ENCODE data around the gene USP34. TPM values are rescaled to one million over a fixed set of nuclear protein-coding genes. Genes with fewer than 3 reads are reported as not detected.
"Not testable (repeated sequence)": the region's sequence is repeated elsewhere in the genome, so short reads cannot be mapped to it uniquely, and the experiment has no call there.

The USP34 gene
- total RNA-seq, 1 donor from 2014 or later = 93.8 TPM

GRCh38 chr2:61404438-61404837 is 66.4 kb downstream of the USP34 start:
- intact Hi-C loops (cut with micrococcal nuclease) = no loop called here
- H3K4me3 Mint-ChIP-seq = no peak overlapping the region
- H3K36me3 Mint-ChIP-seq (ENCODE audit: low read depth) = peaks cover 18% of the 10 kb centered on the region
- H3K27me3 Mint-ChIP-seq = no peaks in the 10 kb centered on the region
- H3K27ac Mint-ChIP-seq = no peak overlapping the region
- no peaks in the 10 kb centered on the region for H3K9me3 Mint-ChIP-seq
- peaks cover 2% of the 10 kb centered on the region for H3K4me1 Mint-ChIP-seq
- no peak for DNase-seq

GRCh38 chr2:61398413-61398812 is 72.5 kb downstream of the USP34 start:
- no peak overlapping the region for H3K27ac Mint-ChIP-seq
- H3K27me3 Mint-ChIP-seq = no peaks in the 10 kb centered on the region
- peaks cover 12% of the 10 kb centered on the region for H3K36me3 Mint-ChIP-seq (ENCODE audit: low read depth)
- H3K4me3 Mint-ChIP-seq = no peak overlapping the region
- no peaks in the 10 kb centered on the region for H3K4me1 Mint-ChIP-seq
- intact Hi-C loops (cut with micrococcal nuclease) = no loop called here
- no peak for DNase-seq
- H3K9me3 Mint-ChIP-seq = no peaks in the 10 kb centered on the region

GRCh38 chr2:61396005-61396404 is 74.9 kb downstream of the USP34 start:
- no peak for DNase-seq
- H3K9me3 Mint-ChIP-seq = no peaks in the 10 kb centered on the region
- no peak overlapping the region for H3K4me3 Mint-ChIP-seq
- intact Hi-C loops (cut with micrococcal nuclease) = no loop called here
- no peak overlapping the region for H3K27ac Mint-ChIP-seq
- H3K4me1 Mint-ChIP-seq = peaks cover 2% of the 10 kb centered on the region
- H3K27me3 Mint-ChIP-seq = no peaks in the 10 kb centered on the region
- H3K36me3 Mint-ChIP-seq (ENCODE audit: low read depth) = peaks cover 18% of the 10 kb centered on the region

GRCh38 chr2:61387588-61387987 is 83.3 kb downstream of the USP34 start:
- DNase-seq; H3K27ac Mint-ChIP-seq; H3K4me1 Mint-ChIP-seq; intact Hi-C loops (cut with micrococcal nuclease); H3K4me3 Mint-ChIP-seq; H3K27me3 Mint-ChIP-seq; H3K9me3 Mint-ChIP-seq: not testable (repeated sequence)
- H3K36me3 Mint-ChIP-seq (ENCODE audit: low read depth) = peaks cover 21% of the 10 kb centered on the region

- H3K27ac Mint-ChIP-seq; DNase-seq; intact Hi-C loops (cut with micrococcal nuclease); H3K4me1 Mint-ChIP-seq; H3K4me3 Mint-ChIP-seq; H3K9me3 Mint-ChIP-seq; H3K27me3 Mint-ChIP-seq: not testable (repeated sequence)
- peaks cover 63% of the 10 kb centered on the region for H3K36me3 Mint-ChIP-seq (ENCODE audit: low read depth)
These were observed 90.0 kb downstream of the USP34 start for GRCh38 chr2:61380882-61381197.

GRCh38 chr2:61380056-61380881 is 90.6 kb downstream of the USP34 start:
- Mint-ChIP-seq H3K27ac (no peak overlapping the region), H3K36me3 (ENCODE audit: low read depth) (peaks cover 64% of the 10 kb centered on the region), H3K4me1 (no peaks in the 10 kb centered on the region), H3K4me3 (no peak overlapping the region), H3K9me3 (no peaks in the 10 kb centered on the region), H3K27me3 (no peaks in the 10 kb centered on the region)
- no peak for DNase-seq
- intact Hi-C loops (cut with micrococcal nuclease) = no loop called here

- no peak overlapping the region for H3K4me3 Mint-ChIP-seq
- H3K4me1 Mint-ChIP-seq = no peaks in the 10 kb centered on the region
- intact Hi-C loops (cut with micrococcal nuclease) = no loop called here
- DNase-seq = no peak
- no peak overlapping the region for H3K27ac Mint-ChIP-seq
- H3K9me3 Mint-ChIP-seq = no peaks in the 10 kb centered on the region
- no peaks in the 10 kb centered on the region for H3K27me3 Mint-ChIP-seq
- peaks cover 69% of the 10 kb centered on the region for H3K36me3 Mint-ChIP-seq (ENCODE audit: low read depth)
These were observed 91.4 kb downstream of the USP34 start for GRCh38 chr2:61379521-61379920.

GRCh38 chr2:61378281-61378680 is 92.6 kb downstream of the USP34 start:
- no peaks in the 10 kb centered on the region for H3K27me3 Mint-ChIP-seq
- H3K36me3 Mint-ChIP-seq (ENCODE audit: low read depth) = peaks cover 79% of the 10 kb centered on the region
- H3K9me3 Mint-ChIP-seq = no peaks in the 10 kb centered on the region
- DNase-seq = no peak
- no peaks in the 10 kb centered on the region for H3K4me1 Mint-ChIP-seq
- no peak overlapping the region for H3K27ac Mint-ChIP-seq
- intact Hi-C loops (cut with micrococcal nuclease) = no loop called here
- H3K4me3 Mint-ChIP-seq = no peak overlapping the region

- intact Hi-C loops (cut with micrococcal nuclease) = no loop called here
- DNase-seq = no peak
- no peaks in the 10 kb centered on the region for H3K27me3 Mint-ChIP-seq
- H3K4me3 Mint-ChIP-seq = no peak overlapping the region
- no peaks in the 10 kb centered on the region for H3K4me1 Mint-ChIP-seq
- no peak overlapping the region for H3K27ac Mint-ChIP-seq
- H3K36me3 Mint-ChIP-seq (ENCODE audit: low read depth) = peaks cover 72% of the 10 kb centered on the region
- H3K9me3 Mint-ChIP-seq = no peaks in the 10 kb centered on the region
These were observed 93.8 kb downstream of the USP34 start for GRCh38 chr2:61377046-61377445.

- Mint-ChIP-seq H3K27ac (no peak overlapping the region), H3K9me3 (no peaks in the 10 kb centered on the region), H3K4me3 (no peak overlapping the region), H3K36me3 (ENCODE audit: low read depth) (peaks cover 67% of the 10 kb centered on the region), H3K4me1 (no peaks in the 10 kb centered on the region), H3K27me3 (no peaks in the 10 kb centered on the region)
- no peak for DNase-seq
- intact Hi-C loops (cut with micrococcal nuclease) = no loop called here
These were observed 94.7 kb downstream of the USP34 start for GRCh38 chr2:61376211-61376610.

GRCh38 chr2:61371027-61371426 is 99.9 kb downstream of the USP34 start:
- DNase-seq = no peak
- Mint-ChIP-seq H3K27ac (no peak overlapping the region), H3K9me3 (no peaks in the 10 kb centered on the region), H3K4me1 (peaks cover 18% of the 10 kb centered on the region), H3K4me3 (no peak overlapping the region), H3K36me3 (ENCODE audit: low read depth) (peaks cover 63% of the 10 kb centered on the region), H3K27me3 (no peaks in the 10 kb centered on the region)
- intact Hi-C loops (cut with micrococcal nuclease) = no loop called here

GRCh38 chr2:61368687-61369665 is 101.9 kb downstream of the USP34 start:
- Mint-ChIP-seq H3K4me3 (no peak overlapping the region), H3K4me1 (peaks cover 27% of the 10 kb centered on the region), H3K36me3 (ENCODE audit: low read depth) (peaks cover 51% of the 10 kb centered on the region), H3K9me3 (no peaks in the 10 kb centered on the region), H3K27me3 (no peaks in the 10 kb centered on the region), H3K27ac (no peak overlapping the region)
- intact Hi-C loops (cut with micrococcal nuclease) = no loop called here
- DNase-seq = peak; percentile 48

GRCh38 chr2:61367177-61367576 is 103.7 kb downstream of the USP34 start:
- no peaks in the 10 kb centered on the region for H3K27me3 Mint-ChIP-seq
- peaks cover 58% of the 10 kb centered on the region for H3K36me3 Mint-ChIP-seq (ENCODE audit: low read depth)
- no peak overlapping the region for H3K4me3 Mint-ChIP-seq
- DNase-seq = peak; percentile 46
- H3K27ac Mint-ChIP-seq = no peak overlapping the region
- no peaks in the 10 kb centered on the region for H3K9me3 Mint-ChIP-seq
- peaks cover 29% of the 10 kb centered on the region for H3K4me1 Mint-ChIP-seq
- intact Hi-C loops (cut with micrococcal nuclease) = no loop called here

GRCh38 chr2:61363580-61363979 is 107.3 kb downstream of the USP34 start:
- Mint-ChIP-seq H3K36me3 (ENCODE audit: low read depth) (peaks cover 52% of the 10 kb centered on the region), H3K27ac (no peak overlapping the region), H3K4me3 (no peak overlapping the region), H3K27me3 (no peaks in the 10 kb centered on the region), H3K9me3 (no peaks in the 10 kb centered on the region), H3K4me1 (peaks cover 20% of the 10 kb centered on the region)
- DNase-seq = no peak
- intact Hi-C loops (cut with micrococcal nuclease) = no loop called here
